Stomach (tissue), 9 donors: ENCODE measurements around the gene OSBP2. TPM values are rescaled to one million over a fixed set of nuclear protein-coding genes. Genes with fewer than 3 reads are reported as not detected.

ENCODE experiments used
- DNase-seq, 2 donors: peaks; one replicate each; pipeline versions ENCODE4 v3.0.0 to v3.0.0-alpha.2; 2013 to 2019
- H3K27ac ChIP-seq, 5 donors: fragments of 200-600 bp in 4 of 5; sonication (generic) in 4 of 5; one replicate each; pipeline ENCODE4 v1.5.1; 2013 to 2019; ENCODE audit warnings: mild to moderate bottlenecking in 1 of 5, moderate library complexity in 1 of 5
- H3K27me3 ChIP-seq, 3 donors: fragments of 200-600 bp; sonication (generic); one replicate each; pipeline ENCODE4 v1.5.1; 2017 to 2019; ENCODE audit warnings: mixed run types in 1 of 3
- H3K36me3 ChIP-seq, 4 donors: fragments of 200-600 bp; sonication (generic); 1 replicate in 3 of 4; 2 replicates in 1 of 4; pipeline ENCODE4 v1.5.1; 2016 to 2019
- H3K4me1 ChIP-seq, 4 donors: fragments of 200-600 bp; sonication (generic); one replicate each; pipeline ENCODE4 v1.5.1; 2016 to 2019
- H3K4me3 ChIP-seq, 4 donors: fragments of 200-600 bp; sonication (generic) in 3 of 4; one replicate each; pipeline ENCODE4 v1.5.1; 2016 to 2019; ENCODE audit warnings: mild to moderate bottlenecking in 1 of 4
- H3K9me3 ChIP-seq, 4 donors: fragments of 200-600 bp; sonication (generic); one replicate each; pipeline ENCODE4 v1.5.1; 2016 to 2019
- EP300 ChIP-seq: sonication (generic); formaldehyde crosslinking; IDR thresholded peaks from one replicate; pipeline ENCODE4 v1.6.1; 2017; ENCODE audit warnings: antibody characterized with exemption
- POLR2A ChIP-seq, 4 donors: fragments of 450-650 bp; IDR thresholded peaks; one replicate each; pipeline ENCODE4 v1.6.1; 2016; ENCODE audit warnings: antibody characterized with exemption in 4 of 4, control low read depth in 2 of 4, mild to moderate bottlenecking in 1 of 4, moderate library complexity in 1 of 4
- POLR2AphosphoS5 ChIP-seq, 3 donors: sonication (generic); formaldehyde crosslinking; IDR thresholded peaks; one replicate each; pipeline ENCODE4 v1.6.1; 2016; ENCODE audit warnings: antibody characterized with exemption in 3 of 3
- WGBS, 5 donors: extraction: QIAGEN DNeasy Blood & Tissue Kit in 3 of 5; methylation state at CpG; one replicate each; pipeline versions ENCODE4 v1.1.5 to v1.1.7; 2013 to 2018; 5-methylcytosine and 5-hydroxymethylcytosine counted together
- intact Hi-C: fragments of 100-400 bp; cut with DNase I; formaldehyde crosslinking; loops from one replicate; pipeline ENCODE4 v1.15.1; 2023; ENCODE audit warnings: low total_unique reads
- polyA plus RNA-seq, 3 donors: library from polyadenylated mRNA; stranded (reverse); fragments of 200-250 nt; gene quantifications; one replicate each; pipeline ENCODE4 v1.2.3, GENCODE V29; 2013
- total RNA-seq, 5 donors: library from RNA; depleted of rRNA; stranded (reverse); fragments of >200 nt; gene quantifications; one replicate each; pipeline versions ENCODE4 v1.1.0 to v1.2.3, GENCODE V29; 2014 to 2016
- TF ChIP-seq, protein P1 (sequence below), 7 experiments: fragments of 450-650 bp in 4 of 7; fragments of 200-600 bp in 3 of 7; sonication (generic) in 3 of 7; IDR thresholded peaks; one replicate each; pipeline ENCODE4 v1.5.1; 2016 to 2019; ENCODE audit warnings: antibody characterized with exemption in 7 of 7, control low read depth in 2 of 7, mild to moderate bottlenecking in 1 of 7
- donor health status: healthy with polysubstance abuse.
- donor health status: Bipolar disorder and iron deficiency.
- donor health status: healthy.

The OSBP2 gene
- total and polyA plus RNA-seq, 8 donors: 0.58 to 9.5 (median 1.8) TPM; not detected in 1

DNA sequence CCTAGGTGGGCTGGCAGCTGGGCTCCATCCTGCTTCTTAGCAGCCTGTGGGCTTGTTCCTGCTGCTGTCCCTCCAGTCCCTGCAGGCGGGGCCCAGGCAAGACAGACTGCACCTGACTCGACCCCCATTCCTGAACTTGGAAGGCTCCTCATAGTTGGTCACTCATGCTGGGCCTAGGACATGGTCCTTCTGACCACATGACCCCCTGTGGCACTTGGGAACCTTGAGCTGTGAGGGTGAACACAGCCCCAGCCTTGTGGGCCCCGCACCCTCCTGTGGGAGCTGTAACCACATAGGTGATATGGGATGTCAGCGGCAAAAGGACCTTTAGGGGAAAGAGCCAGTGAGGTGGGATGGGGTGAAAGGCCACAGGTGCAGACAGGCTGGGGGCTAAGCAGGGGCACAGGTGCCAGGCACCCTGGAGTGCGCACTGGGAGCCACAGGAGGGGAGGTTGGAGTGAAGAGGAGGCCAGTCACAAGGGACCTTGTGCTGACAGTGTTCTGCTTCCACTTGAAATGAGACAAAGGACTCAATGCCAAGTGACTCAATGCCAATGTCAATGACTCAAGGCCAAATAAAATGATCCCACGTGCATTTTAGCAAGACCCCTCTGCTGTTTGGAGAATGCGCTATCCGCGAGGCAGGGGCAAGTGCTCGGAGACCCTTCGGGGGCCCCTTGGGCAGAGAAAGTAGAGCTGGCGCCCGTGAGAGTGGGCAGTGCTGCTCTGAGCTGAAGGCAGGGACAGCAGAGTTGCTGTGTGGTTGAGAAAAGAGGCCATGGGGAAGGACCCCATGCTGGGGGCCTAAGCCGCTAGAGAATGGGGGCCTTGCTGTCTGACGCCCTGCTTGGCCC lies 183.2 kb downstream of the OSBP2 start:
- no peak overlapping the region for H3K27ac ChIP-seq
- peaks cover 0 to 13% (median 12%) of the 10 kb centered on the region in 4 donors for H3K4me1 ChIP-seq
- H3K4me3 ChIP-seq: no peak overlapping the region
- no peak for TF ChIP-seq EP300
- TF ChIP-seq POLR2AphosphoS5 (IDR thresholded peaks at IDR 0.05): no peak
- TF ChIP-seq, protein P1, sequence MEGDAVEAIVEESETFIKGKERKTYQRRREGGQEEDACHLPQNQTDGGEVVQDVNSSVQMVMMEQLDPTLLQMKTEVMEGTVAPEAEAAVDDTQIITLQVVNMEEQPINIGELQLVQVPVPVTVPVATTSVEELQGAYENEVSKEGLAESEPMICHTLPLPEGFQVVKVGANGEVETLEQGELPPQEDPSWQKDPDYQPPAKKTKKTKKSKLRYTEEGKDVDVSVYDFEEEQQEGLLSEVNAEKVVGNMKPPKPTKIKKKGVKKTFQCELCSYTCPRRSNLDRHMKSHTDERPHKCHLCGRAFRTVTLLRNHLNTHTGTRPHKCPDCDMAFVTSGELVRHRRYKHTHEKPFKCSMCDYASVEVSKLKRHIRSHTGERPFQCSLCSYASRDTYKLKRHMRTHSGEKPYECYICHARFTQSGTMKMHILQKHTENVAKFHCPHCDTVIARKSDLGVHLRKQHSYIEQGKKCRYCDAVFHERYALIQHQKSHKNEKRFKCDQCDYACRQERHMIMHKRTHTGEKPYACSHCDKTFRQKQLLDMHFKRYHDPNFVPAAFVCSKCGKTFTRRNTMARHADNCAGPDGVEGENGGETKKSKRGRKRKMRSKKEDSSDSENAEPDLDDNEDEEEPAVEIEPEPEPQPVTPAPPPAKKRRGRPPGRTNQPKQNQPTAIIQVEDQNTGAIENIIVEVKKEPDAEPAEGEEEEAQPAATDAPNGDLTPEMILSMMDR (IDR thresholded peaks at IDR 0.05): no peak
- TF ChIP-seq POLR2A (IDR thresholded peaks at IDR 0.05): no peak
- DNase-seq: peak in 1 of 2 donors; percentile 7
- H3K36me3 ChIP-seq: no peaks in the 10 kb centered on the region
- 84 to 87% (median 86%) methylated on average over 13 to 15 of the region's 15 CpGs for WGBS, 5 donors
- H3K27me3 ChIP-seq: no peaks in the 10 kb centered on the region
- intact Hi-C loops: no loop called here
- no peaks in the 10 kb centered on the region for H3K9me3 ChIP-seq

DNA sequence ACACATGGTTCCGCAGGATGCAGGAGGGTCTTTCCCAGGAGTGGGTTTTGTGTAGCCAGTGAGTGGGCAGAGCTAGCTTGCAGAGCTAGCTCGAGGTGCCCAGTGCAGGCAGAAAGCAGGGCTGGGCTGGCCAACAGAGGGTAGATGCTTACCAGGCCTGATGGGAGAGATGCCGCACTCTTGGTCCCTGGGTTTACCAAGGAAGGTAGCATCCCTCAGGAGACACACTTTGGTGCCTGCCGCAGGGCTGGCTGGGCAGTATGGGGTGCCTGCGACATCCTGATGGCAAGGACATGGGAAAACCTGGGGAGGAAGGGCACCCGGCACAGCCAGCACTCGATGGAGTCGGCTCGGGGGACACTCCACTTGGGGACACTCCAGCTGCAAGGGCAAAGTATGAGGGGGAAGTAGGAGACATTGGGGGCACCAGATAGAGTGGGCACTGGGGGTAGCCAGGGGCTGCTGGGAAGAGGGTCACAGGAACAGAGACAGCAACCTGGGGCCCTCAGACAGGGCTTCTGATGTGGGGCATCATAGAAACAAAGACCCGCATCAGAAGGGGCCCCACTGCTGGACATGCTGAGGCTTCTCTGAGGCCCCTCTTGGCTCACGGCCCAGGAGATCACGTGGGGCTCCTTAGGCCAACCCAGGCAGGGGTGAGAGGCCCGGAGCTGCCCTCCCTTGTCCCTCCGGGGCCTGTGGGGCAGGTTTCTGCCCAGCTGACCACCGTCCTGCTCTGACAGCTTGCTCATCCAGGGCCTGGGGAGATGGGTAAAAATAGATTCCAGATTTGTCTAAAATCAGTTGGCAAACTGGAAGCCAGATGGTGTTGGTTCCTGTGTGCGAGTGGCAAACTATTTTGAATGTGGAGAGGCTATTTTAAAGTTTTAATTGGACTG lies 184.1 kb downstream of the OSBP2 start:
- intact Hi-C loops: no loop called here

DNA sequence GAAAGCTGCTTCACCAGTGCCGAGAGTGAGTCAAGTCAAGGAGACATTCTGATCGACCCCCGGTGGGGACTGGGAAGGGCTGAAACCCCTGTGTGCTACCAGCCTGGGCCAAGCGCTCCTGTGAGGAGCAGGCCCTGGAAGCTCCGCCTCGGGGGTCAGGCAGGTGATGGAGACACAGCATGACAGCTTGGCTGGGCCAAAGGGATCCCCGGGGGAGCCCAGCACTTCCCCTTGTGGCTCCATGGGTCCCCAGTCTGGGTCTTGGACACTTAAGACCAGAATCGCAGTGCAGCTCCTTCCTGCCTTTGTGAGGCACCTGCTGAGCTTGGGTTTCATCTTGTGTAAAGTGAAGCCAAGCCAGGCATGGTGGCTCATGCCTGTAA lies 184.7 kb downstream of the OSBP2 start:
- TF ChIP-seq, protein P1 (IDR thresholded peaks at IDR 0.05): no peak
- TF ChIP-seq POLR2A (IDR thresholded peaks at IDR 0.05) (no peak), POLR2AphosphoS5 (IDR thresholded peaks at IDR 0.05) (no peak), EP300 (no peak)

More for the DNA sequence above, 184.1 kb downstream of the OSBP2 start:
- no peaks in the 10 kb centered on the region for H3K36me3 ChIP-seq
- 69 to 73% (median 71%) methylated on average over 16 of the region's 16 CpGs for WGBS, 5 donors
- H3K4me1 ChIP-seq: peaks cover 0 to 13% (median 12%) of the 10 kb centered on the region in 4 donors
- H3K27me3 ChIP-seq: no peaks in the 10 kb centered on the region
- no peak overlapping the region for H3K27ac ChIP-seq
- peak in 1 of 2 donors; percentile 68 for DNase-seq
- no peaks in the 10 kb centered on the region for H3K9me3 ChIP-seq
- H3K4me3 ChIP-seq: no peak overlapping the region
- TF ChIP-seq POLR2A (IDR thresholded peaks at IDR 0.05) (no peak), POLR2AphosphoS5 (IDR thresholded peaks at IDR 0.05) (no peak), EP300 (no peak)
- TF ChIP-seq, protein P1 (IDR thresholded peaks at IDR 0.05): no peak

DNA sequence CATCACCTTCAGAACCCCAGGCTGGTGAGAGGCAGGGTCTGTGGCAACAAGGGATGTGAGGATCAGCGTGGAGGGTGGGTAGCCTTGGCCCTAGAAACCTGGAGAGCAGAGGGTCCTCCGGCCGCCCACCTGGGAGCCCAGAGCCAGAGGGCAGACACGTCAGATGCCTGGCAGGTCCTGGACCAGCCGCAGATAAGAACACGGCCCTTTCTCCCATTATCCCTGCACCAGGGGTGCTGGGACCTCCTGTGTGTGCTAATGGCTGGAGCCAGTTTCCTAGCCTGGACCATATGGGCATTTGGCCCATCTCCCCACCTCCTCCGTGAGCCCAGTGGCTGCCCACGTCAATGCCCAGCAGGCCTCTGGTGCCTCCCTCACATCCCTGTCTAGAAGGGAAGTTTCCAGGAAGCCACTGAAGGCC lies 185.5 kb downstream of the OSBP2 start:
- intact Hi-C loops: no loop called here
- no peak for TF ChIP-seq EP300
- TF ChIP-seq POLR2AphosphoS5 (IDR thresholded peaks at IDR 0.05): no peak
- no peak for TF ChIP-seq POLR2A (IDR thresholded peaks at IDR 0.05)
- TF ChIP-seq, protein P1 (IDR thresholded peaks at IDR 0.05): no peak
- no peak overlapping the region for H3K27ac ChIP-seq
- no peaks in the 10 kb centered on the region for H3K9me3 ChIP-seq
- peak in 1 of 2 donors; percentile 2 for DNase-seq
- WGBS, 5 donors: 82 to 95% (median 86%) methylated on average over 8 of the region's 8 CpGs
- peaks cover 0 to 13% (median 12%) of the 10 kb centered on the region in 4 donors for H3K4me1 ChIP-seq
- H3K27me3 ChIP-seq: no peaks in the 10 kb centered on the region
- no peaks in the 10 kb centered on the region for H3K36me3 ChIP-seq
- no peak overlapping the region for H3K4me3 ChIP-seq

More for the DNA sequence above, 184.7 kb downstream of the OSBP2 start:
- intact Hi-C loops: no loop called here
- no peaks in the 10 kb centered on the region for H3K36me3 ChIP-seq
- peak in 1 of 2 donors; percentile 1 for DNase-seq
- no peaks in the 10 kb centered on the region for H3K27me3 ChIP-seq
- H3K4me3 ChIP-seq: no peak overlapping the region
- H3K9me3 ChIP-seq: no peaks in the 10 kb centered on the region
- 62 to 78% (median 76%) methylated on average over 8 of the region's 8 CpGs for WGBS, 5 donors
- peaks cover 0 to 13% (median 12%) of the 10 kb centered on the region in 4 donors for H3K4me1 ChIP-seq
- no peak overlapping the region for H3K27ac ChIP-seq
